Measurements from ENCODE around the gene IRF5.

Gene IRF5

DNA sequence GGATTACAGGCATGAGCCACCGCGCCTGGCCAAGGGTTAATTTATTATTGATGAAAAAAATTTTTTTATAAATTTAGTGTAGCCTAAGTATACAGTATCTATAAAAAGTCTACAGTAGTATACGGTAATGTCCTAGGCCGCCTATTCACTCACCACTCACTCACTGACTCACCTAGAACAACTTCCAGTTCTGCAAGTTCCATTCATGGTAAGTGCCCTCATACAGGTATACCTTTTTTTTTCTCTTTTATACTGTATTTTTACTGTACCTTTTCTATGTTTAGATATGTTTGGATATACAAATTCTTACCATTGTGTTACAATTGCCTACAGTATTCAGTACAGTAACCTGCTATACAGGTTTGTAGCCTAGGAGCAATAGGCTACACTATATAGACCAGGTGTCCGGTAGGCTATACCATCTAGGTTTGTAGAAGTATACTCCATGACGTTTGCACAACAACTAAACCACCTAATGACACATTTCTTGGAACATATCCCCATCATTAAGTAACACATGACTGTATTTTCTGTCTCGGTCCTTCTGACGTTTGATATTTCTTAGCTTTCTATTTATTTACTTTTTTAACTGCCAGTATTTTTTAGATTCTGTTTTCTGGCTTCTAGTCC, 23.4 kb downstream of the IRF5 start:
- DNase-seq (ENCODE audit: low read depth): no peak
- TF ChIP-seq, protein P1, sequence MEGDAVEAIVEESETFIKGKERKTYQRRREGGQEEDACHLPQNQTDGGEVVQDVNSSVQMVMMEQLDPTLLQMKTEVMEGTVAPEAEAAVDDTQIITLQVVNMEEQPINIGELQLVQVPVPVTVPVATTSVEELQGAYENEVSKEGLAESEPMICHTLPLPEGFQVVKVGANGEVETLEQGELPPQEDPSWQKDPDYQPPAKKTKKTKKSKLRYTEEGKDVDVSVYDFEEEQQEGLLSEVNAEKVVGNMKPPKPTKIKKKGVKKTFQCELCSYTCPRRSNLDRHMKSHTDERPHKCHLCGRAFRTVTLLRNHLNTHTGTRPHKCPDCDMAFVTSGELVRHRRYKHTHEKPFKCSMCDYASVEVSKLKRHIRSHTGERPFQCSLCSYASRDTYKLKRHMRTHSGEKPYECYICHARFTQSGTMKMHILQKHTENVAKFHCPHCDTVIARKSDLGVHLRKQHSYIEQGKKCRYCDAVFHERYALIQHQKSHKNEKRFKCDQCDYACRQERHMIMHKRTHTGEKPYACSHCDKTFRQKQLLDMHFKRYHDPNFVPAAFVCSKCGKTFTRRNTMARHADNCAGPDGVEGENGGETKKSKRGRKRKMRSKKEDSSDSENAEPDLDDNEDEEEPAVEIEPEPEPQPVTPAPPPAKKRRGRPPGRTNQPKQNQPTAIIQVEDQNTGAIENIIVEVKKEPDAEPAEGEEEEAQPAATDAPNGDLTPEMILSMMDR (IDR thresholded peaks at IDR 0.05; ENCODE audit: low read depth, low read length, missing control alignments): no peak
- no peak overlapping the region for H3K4me3 ChIP-seq (ENCODE audit: low read depth, low read length)
- in situ Hi-C loops (cut with HindIII; ENCODE audit: low sequenced_read_pairs): no loop called here

DNA sequence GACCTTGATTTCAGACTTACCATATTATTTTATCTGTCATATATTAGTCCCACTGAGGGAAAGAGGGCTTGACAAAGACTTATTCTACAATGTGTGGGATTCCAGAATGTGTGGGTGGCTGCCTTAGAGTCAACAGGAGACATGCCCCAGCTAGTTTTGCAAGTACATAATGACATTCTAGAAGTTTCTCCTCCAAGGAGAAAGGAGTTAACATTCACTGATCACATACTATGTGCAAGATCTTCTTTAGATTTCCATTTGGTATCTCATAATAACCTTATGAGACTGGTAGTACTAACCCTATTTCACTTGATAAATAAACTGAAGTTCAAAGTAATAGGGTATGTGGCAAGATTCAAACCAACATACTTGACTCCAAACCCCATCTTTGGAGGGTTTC, 25.2 kb downstream of the IRF5 start:
- no peak overlapping the region for H3K4me3 ChIP-seq (ENCODE audit: low read depth, low read length)
- in situ Hi-C loops (cut with HindIII; ENCODE audit: low sequenced_read_pairs): no loop called here
- TF ChIP-seq, protein P1 (IDR thresholded peaks at IDR 0.05; ENCODE audit: low read depth, low read length, missing control alignments): no peak
- no peak for DNase-seq (ENCODE audit: low read depth)

DNA sequence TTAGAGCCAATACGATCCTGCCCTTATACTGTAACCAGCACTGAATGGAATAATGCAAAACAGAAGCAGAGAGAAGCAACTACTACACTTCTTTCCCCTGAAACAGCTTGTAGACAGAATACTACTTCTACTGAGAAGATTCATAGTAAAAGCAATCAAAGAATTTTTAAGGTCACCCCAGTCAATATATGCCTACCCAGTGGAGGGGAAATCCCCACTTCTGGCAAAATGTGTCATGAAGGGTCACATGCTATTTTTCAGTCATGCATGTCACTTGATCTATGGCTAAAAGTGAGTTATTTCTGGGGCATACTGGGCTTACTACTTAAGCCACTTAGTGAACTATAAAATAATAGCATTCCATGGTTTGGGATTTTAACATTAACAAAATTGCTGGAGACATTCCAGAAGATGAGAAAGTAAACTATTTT, 25.6 kb downstream of the IRF5 start:
- in situ Hi-C loops (cut with HindIII; ENCODE audit: low sequenced_read_pairs): no loop called here
- DNase-seq (ENCODE audit: low read depth): no peak
- no peak overlapping the region for H3K4me3 ChIP-seq (ENCODE audit: low read depth, low read length)
- TF ChIP-seq, protein P1 (IDR thresholded peaks at IDR 0.05; ENCODE audit: low read depth, low read length, missing control alignments): no peak

DNA sequence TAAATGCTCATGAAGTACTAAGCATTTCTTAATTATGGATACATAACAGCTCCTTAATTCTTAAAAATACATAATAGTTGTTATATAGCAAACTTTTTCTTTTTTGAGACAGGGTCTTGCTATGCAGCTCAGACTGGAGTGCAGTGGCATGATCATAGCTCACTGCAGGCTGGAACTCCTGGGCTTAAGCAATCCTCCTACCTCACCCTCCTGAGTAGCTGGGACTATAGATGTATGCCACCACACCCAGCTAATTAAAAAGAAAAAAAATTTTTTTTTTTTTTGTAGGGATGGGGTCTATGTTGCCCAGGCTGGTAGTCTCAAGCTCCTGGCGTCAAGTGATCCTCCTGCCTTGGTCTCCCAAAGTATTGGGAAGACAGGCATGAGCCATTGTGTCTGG, 30.9 kb downstream of the IRF5 start:
- TF ChIP-seq, protein P1 (IDR thresholded peaks at IDR 0.05; ENCODE audit: low read depth, low read length, missing control alignments): no peak
- H3K4me3 ChIP-seq (ENCODE audit: low read depth, low read length): no peak overlapping the region
- in situ Hi-C loops (cut with HindIII; ENCODE audit: low sequenced_read_pairs): no loop called here
- no peak for DNase-seq (ENCODE audit: low read depth)

DNA sequence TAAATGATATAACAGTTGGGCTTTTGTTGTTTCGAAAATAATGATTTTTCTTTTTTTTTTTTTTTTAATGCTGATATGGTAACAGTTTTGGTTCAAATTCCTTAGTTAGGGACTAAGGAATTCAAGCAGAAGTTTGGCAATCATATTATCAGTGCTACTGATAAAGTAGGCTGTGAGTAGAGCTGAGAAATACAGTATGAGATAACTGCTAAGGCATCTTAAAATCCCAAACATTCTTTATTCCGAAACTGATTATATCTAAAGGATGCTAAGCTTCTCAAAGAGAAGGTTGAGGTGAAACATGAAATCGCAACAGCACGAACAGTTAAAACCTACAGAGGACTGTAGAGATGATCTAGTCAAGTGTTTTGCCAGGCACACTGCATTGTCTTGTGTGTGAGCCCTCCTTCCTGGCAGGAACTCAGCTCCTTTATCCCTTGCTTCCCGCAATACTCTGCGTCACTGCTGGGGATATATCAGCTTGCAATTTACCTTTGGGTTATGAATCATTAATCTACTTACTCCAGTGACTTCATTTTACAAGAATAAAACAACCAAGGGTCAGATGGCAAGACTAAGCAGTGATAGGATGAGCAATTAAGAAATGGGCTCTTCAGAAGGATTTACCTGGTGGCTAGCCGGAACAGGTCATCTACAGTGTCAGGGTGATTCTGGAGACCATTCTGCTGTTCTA, 36.7 kb downstream of the IRF5 start:
- TF ChIP-seq, protein P1 (IDR thresholded peaks at IDR 0.05; ENCODE audit: low read depth, low read length, missing control alignments): no peak
- no peak overlapping the region for H3K4me3 ChIP-seq (ENCODE audit: low read depth, low read length)
- no peak for DNase-seq (ENCODE audit: low read depth)
- in situ Hi-C loops (cut with HindIII; ENCODE audit: low sequenced_read_pairs): no loop called here

DNA sequence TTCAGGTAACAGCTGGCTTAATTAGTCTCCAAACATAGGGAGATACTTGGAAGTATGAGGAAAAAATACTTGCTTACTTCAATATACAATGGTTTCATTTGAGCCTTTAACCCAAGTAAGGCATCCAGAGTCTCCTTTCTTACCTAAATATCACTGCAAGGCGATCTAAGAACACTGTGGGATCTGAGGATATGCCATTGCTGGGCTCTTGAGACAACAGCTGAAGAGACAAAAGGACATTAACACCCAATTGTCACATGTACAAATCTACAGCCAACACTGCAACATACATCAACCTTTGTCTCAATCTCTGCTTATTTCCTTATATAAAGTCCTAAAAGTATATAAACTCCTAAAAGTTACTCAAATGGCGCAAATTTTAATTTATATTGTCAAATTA, 44.4 kb downstream of the IRF5 start:
- no peak overlapping the region for H3K4me3 ChIP-seq (ENCODE audit: low read depth, low read length)
- TF ChIP-seq, protein P1 (IDR thresholded peaks at IDR 0.05; ENCODE audit: low read depth, low read length, missing control alignments): no peak
- DNase-seq (ENCODE audit: low read depth): no peak
- in situ Hi-C loops (cut with HindIII; ENCODE audit: low sequenced_read_pairs): no loop called here

All from astrocyte of the cerebellum (primary cell).